Measurements from ENCODE around the gene ZSCAN1.
"Not testable (repeated sequence)": the region's sequence is repeated elsewhere in the genome, so short reads cannot be mapped to it uniquely, and the experiment has no call there.

ZSCAN1 gene

GRCh38 chr19:58033741-58034476 lies at the start of gene ZSCAN1:
Gene ZSCAN1 (plus strand): TSS chr19:58034025. CDS start chr19:58037837, 3,812 bp downstream.
- DNase-seq (ENCODE audit: low read depth in 2 of 2), result peak in 1 of 2 donors; percentile 21

GRCh38 chr19:57992841-57993240 lies 41.0 kb upstream of the ZSCAN1 start:
- DNase-seq (ENCODE audit: low read depth in 2 of 2), result no peak

- no peak for DNase-seq (ENCODE audit: low read depth in 2 of 2)
Observed at GRCh38 chr19:58000677-58001076, 33.1 kb upstream of the ZSCAN1 start.

GRCh38 chr19:58001895-58002369 lies 31.9 kb upstream of the ZSCAN1 start:
- DNase-seq (ENCODE audit: low read depth in 2 of 2), result no peak

GRCh38 chr19:58002384-58003173 lies 31.2 kb upstream of the ZSCAN1 start, which contains the start of gene ZNF606:
Gene ZNF606 (minus strand): TSS chr19:58002820. CDS start chr19:58001319, 1,501 bp downstream.
- peak; percentile 70 to 80 for DNase-seq (ENCODE audit: low read depth in 2 of 2)

- DNase-seq (ENCODE audit: low read depth in 2 of 2), result no peak
Observed at GRCh38 chr19:58003174-58003828, 30.5 kb upstream of the ZSCAN1 start.

GRCh38 chr19:58007285-58007684 lies 26.5 kb upstream of the ZSCAN1 start:
- no peak for DNase-seq (ENCODE audit: low read depth in 2 of 2)

GRCh38 chr19:58008877-58009276 lies 24.9 kb upstream of the ZSCAN1 start:
- DNase-seq (ENCODE audit: low read depth in 2 of 2), result not testable (repeated sequence)

GRCh38 chr19:58009301-58009665 lies 24.5 kb upstream of the ZSCAN1 start:
- no peak for DNase-seq (ENCODE audit: low read depth in 2 of 2)

- DNase-seq (ENCODE audit: low read depth in 2 of 2), result peak; percentile 39 to 47
Observed at GRCh38 chr19:58009666-58010301, 24.0 kb upstream of the ZSCAN1 start.

GRCh38 chr19:58010507-58010906 lies 23.3 kb upstream of the ZSCAN1 start:
- DNase-seq (ENCODE audit: low read depth in 2 of 2), result no peak

GRCh38 chr19:58014141-58014540 lies 19.7 kb upstream of the ZSCAN1 start:
- DNase-seq (ENCODE audit: low read depth in 2 of 2), result no peak

- no peak for DNase-seq (ENCODE audit: low read depth in 2 of 2)
Observed at GRCh38 chr19:58020129-58020528, 13.7 kb upstream of the ZSCAN1 start.

- no peak for DNase-seq (ENCODE audit: low read depth in 2 of 2)
Observed at GRCh38 chr19:58021541-58022282, 12.1 kb upstream of the ZSCAN1 start.

- no peak for DNase-seq (ENCODE audit: low read depth in 2 of 2)
Observed at GRCh38 chr19:58022283-58022660, 11.6 kb upstream of the ZSCAN1 start.

GRCh38 chr19:58024661-58025060 lies 9.2 kb upstream of the ZSCAN1 start:
- no peak for DNase-seq (ENCODE audit: low read depth in 2 of 2)

GRCh38 chr19:58034477-58034793 lies 610 bp downstream of the ZSCAN1 start:
- DNase-seq (ENCODE audit: low read depth in 2 of 2), result no peak

GRCh38 chr19:58035863-58036262 lies 2.0 kb downstream of the ZSCAN1 start:
- no peak for DNase-seq (ENCODE audit: low read depth in 2 of 2)

GRCh38 chr19:58037927-58038687 lies 4.3 kb downstream of the ZSCAN1 start:
- no peak for DNase-seq (ENCODE audit: low read depth in 2 of 2)

GRCh38 chr19:58038688-58039204 lies 4.9 kb downstream of the ZSCAN1 start:
- DNase-seq (ENCODE audit: low read depth in 2 of 2), result no peak

All from stimulated activated CD8-positive, alpha-beta memory T cell treated with anti-CD3 and anti-CD28 coated beads, Interleukin-15, amount 100 ng/mL, for 48 hours (primary cell).